ENCODE results near the gene SRPK3. TPM values are rescaled to one million over a fixed set of nuclear protein-coding genes. Genes with fewer than 3 reads are reported as not detected.

The SRPK3 gene
- total RNA-seq, 1 donor from 2014 or later: 0.25 TPM

GRCh38 chrX:153770601-153771414, 10.0 kb upstream of the SRPK3 start:
- DNase-seq (ENCODE audit: low read depth): no peak

DNA sequence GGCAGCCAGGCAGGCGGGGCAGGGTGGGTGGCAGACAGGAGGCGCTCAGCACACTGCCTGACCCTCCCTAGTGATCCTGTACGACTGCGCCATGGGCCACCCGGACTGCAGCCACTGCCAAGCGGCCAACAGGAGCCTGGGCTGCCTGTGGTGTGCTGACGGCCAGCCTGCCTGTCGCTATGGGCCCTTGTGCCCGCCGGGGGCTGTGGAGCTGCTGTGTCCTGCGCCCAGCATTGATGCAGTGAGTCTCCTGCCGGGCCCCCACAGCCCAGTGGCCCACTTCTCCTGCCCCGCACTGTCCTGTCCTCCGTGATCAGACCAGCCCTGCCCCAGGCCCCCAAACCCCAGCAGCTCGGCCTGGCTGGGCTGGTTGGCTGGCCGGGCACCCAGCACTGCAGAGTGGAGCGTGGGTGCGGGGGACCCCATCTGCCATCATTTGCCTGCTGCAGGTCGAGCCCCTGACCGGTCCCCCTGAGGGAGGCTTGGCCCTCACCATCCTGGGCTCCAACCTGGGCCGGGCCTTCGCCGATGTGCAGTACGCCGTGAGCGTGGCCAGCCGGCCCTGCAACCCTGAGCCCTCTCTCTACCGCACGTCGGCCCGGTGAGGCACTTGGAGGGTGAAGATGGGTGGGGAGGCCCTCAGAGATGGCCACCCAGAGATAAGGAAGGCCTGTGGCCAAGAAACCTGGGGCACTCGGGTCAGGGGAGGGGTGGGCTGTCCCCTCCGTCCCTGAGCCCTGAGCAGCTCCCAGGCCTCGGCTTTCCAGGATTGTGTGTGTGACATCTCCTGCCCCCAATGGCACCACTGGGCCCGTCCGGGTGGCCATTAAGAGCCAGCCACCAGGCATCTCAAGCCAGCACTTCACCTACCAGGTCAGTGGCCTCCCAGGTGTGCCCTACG, 9.2 kb upstream of the SRPK3 start:
- DNase-seq (ENCODE audit: low read depth): no peak

DNA sequence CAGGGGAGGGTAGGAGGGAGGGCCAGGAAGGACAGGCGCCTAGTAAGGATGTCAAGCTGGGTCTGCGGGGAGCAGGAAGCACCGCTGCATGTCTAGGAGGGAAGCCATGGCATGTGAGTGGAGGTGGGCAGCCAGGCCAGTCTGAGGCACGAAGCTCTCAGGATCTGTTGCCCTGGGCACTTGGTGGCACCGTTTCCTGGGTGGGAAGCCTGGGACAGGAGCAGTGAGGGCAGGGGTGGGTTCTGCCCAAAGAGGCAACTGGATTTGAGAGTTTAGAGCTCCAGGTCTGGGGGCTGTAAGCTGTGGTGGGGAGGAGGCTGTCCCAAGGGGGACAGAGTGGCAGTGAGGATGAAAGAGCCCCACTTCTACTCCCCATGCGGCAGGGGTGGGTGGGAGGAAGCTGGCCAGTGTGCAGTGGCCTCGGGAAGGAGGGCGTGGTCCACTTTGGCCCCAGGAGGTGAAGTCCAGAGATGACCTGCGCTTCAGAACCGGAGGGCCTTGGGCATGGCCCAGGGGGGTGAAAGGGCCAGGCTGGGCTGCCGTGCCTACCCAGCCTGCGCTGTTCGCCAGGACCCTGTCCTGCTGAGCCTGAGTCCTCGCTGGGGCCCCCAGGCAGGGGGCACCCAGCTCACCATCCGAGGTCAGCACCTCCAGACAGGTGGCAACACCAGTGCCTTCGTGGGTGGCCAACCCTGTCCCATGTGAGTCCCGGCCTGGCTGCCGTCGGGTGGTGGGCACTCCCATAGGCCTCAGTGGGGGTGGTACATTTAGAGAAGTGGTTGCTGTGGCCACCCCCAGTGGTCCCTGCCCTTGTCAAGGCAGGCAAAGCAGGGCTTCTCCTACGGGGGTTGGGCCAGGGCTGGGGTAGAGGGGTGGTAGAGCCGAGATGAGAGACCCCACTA, 8.3 kb upstream of the SRPK3 start:
- no peak for DNase-seq (ENCODE audit: low read depth)

DNA sequence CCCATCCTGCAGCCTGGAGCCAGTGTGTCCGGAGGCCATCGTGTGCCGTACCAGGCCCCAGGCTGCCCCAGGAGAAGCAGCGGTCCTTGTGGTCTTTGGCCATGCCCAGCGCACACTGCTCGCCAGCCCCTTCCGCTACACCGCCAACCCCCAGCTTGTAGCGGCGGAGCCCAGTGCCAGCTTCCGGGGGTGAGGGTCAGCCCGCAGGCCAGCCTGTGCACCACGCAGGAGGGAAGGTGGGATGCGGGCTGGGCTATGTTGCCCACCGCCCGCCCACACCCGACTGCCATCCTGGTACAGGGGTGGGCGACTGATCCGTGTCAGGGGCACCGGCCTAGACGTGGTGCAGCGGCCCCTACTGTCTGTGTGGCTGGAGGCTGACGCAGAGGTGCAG, 7.6 kb upstream of the SRPK3 start:
- DNase-seq (ENCODE audit: low read depth): no peak

- DNase-seq (ENCODE audit: low read depth): no peak
These were observed 6.9 kb upstream of the SRPK3 start for GRCh38 chrX:153773741-153774575.

GRCh38 chrX:153774576-153775292, 6.1 kb upstream of the SRPK3 start:
- no peak for DNase-seq (ENCODE audit: low read depth)

DNA sequence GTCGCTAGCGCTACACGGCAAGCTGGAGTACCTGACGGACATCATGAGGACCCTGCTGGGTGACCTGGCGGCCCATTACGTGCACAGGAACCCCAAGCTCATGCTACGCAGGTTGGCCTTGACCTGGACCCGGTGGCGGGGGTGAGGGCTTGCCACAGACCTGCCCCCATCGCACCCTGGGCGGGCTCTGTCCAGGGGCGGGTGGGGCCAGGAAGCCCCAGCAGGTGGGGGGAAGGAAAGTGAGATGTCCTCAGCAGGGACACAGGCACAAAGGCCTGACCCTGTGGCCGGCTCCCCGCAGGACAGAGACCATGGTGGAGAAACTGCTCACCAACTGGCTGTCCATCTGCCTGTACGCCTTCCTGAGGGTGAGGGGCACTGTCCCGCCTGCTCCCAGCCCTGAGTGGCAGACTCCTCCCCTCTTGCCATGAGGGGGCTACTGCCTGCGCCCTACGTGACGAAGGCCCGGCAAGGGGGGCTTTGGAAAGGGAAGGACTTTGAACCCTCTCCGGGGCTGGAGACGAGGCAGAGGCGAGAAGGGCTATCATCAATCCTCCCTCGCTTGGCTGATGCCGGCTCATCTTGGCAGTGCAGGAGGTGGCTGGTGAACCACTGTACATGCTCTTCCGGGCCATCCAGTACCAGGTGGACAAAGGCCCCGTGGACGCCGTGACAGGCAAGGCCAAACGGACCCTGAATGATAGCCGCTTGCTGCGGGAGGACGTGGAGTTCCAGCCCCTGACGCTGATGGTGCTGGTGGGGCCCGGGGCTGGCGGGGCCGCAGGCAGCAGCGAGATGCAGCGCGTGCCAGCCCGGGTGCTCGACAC, 5.3 kb upstream of the SRPK3 start:
- DNase-seq (ENCODE audit: low read depth): no peak

DNA sequence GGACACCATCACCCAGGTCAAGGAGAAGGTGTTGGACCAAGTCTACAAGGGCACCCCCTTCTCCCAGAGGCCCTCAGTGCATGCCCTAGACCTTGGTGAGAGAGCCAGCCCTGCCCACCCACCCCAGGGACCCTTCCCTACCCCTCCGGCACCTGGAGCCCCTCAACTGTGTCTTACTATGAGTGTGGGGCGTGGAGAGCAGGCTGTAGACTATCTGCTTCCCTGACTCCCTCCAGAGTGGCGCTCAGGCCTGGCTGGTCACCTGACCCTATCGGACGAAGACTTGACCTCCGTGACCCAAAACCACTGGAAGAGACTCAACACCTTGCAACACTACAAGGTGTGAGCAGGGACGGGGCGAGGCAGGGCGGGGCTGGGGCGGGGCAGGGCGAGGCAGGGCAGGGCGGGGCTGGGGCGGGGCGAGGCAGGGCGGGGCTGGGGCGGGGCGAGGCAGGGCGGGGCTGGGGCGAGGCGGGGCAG, 4.7 kb upstream of the SRPK3 start:
- DNase-seq (ENCODE audit: low read depth): no peak

GRCh38 chrX:153776611-153777045, 4.2 kb upstream of the SRPK3 start:
- DNase-seq (ENCODE audit: low read depth): no peak

- no peak for DNase-seq (ENCODE audit: low read depth)
These were observed 3.4 kb upstream of the SRPK3 start for GRCh38 chrX:153777261-153778090.

DNA sequence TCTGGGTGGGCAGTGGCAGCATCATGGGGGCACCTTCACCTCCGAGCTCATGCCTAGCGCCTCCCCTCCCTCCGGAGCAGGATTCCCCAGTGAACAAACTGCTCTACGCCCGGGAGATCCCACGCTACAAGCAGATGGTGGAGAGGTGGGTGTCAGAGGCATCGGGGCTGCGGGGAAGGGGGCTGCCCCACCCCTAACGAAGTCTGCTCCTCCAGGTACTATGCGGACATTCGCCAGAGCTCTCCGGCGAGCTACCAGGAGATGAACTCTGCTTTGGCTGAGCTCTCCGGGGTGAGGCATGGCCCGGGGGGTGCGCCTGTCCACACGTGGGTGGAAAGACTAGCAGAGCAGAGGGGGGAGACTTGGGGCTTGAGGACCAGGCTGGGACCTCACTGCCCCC, 2.7 kb upstream of the SRPK3 start:
- DNase-seq (ENCODE audit: low read depth): no peak

GRCh38 chrX:153778684-153779101, 2.1 kb upstream of the SRPK3 start:
- DNase-seq (ENCODE audit: low read depth): no peak

DNA sequence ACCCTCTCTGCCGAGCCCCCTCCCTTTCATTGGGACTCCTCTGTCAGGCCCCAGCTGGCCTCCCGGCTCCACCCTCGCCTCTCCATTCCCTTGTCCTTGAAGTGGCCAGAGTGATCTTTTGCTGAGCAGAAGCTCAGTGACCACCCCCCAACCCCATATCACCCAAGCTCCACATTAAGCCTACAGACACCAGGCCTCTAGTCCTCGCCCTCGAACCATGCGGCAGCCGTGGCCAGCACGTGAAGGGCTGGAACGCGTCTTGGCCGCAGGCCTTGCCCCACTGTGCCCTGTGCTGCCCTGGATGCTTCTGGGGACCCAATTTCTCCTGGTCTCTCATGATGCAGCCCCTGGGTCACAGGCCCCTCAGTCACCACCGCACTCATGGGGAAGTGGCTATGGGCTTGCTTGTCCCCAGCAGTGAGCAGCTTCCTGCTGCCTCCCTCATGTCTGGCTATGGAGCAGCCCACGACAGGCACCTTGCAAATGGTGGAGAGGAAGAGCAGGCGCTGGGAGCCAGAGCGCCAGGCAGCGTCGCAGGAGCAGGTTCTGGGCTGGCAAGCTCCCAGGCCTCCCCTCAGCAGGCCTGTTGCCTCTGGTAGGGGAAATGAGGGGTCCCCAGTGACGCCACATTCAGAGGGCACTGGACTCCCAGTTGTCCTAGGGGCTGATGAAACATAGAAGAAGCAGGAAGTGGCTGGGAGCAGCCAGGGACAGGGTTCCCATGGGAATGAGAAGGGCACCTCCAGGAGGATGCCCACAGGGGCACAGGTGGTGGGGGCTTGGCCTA, 757 bp upstream of the SRPK3 start:
- DNase-seq (ENCODE audit: low read depth): no peak

DNA sequence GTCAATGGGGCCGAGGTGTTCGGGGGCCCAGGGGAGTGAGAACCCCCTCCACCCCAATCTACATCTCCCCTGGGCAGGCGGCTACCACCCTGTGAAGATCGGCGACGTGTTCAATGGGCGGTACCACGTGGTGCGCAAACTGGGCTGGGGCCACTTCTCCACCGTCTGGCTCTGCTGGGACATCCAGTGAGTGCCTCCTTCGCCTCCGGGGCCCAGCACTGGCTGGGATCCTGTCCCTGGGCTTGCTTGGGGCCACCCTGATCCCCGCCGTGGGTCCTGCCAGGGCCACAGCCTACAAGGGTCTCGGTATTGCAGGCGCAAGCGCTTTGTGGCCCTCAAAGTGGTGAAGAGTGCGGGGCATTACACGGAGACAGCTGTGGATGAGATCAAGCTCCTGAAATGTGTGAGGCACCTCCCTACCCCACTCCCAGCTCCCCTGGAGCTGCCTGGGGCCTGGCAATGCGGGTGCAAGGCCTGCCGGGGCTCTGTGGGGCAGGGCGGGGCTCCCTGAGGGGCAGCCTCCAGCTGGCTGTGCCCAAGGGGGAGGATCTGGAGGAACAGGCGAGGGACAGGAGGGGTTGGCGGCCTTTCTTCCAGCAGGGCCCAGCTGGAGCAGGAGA, 697 bp downstream of the SRPK3 start:
- no peak for DNase-seq (ENCODE audit: low read depth)

DNA sequence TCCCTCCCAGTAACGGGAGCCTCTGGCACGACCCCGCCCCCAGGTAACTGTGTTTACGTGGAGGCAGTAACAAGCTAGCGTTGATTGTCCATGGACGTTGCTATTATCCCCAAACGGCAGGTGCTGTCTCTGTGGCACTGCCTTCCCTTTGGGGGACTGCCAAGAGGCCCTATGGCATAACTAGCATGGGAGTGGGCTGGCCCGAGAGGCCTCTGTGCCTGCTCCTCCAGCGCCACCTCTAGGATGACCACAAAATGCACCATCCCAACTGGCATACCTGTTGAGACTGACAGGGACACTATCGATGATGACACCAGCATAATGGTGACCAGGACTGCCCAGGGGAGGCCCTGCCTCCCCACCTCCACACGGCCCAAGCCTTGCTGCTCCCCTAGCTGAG, 1.5 kb downstream of the SRPK3 start:
- DNase-seq (ENCODE audit: low read depth): no peak

GRCh38 chrX:153782871-153783270, 2.0 kb downstream of the SRPK3 start:
- no peak for DNase-seq (ENCODE audit: low read depth)
